Stimulated activated CD8-positive, alpha-beta memory T cell treated with anti-CD3 and anti-CD28 coated beads, Interleukin-12 subunit alpha, Interleukin-12 subunit beta, amount 100 ng/mL, for 24 hours (primary cell): ENCODE measurements around the gene SIK3.
"Not testable (repeated sequence)": the region's sequence is repeated elsewhere in the genome, so short reads cannot be mapped to it uniquely, and the experiment has no call there.

ENCODE experiments used
- DNase-seq: peaks from one replicate; pipeline ENCODE4 v3.0.0-alpha.2; 2020; ENCODE audit errors: extremely low read depth

SIK3 gene

GRCh38 chr11:117045956-117046355 lies 52.3 kb downstream of the SIK3 start:
- no peak for DNase-seq

DNA sequence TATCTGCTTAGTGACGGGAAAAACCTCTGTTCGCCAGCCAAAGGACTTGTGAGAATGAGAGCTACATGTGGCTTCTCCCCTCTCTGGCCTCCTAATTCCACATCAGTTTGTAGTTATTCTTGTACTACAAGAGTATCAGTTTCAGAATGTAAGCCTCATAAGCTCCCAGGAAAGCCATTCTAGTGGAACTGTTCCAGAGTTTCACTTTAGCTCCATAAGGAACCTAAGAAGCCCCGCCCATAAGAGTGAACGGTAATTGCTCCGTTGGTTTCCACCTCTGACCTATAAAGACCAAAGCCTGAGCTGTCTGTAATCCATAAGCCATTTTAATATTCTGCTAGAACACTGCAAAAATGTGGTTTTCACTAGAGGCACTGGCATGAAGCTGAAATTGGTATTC lies 53.0 kb downstream of the SIK3 start:
- DNase-seq: no peak

DNA sequence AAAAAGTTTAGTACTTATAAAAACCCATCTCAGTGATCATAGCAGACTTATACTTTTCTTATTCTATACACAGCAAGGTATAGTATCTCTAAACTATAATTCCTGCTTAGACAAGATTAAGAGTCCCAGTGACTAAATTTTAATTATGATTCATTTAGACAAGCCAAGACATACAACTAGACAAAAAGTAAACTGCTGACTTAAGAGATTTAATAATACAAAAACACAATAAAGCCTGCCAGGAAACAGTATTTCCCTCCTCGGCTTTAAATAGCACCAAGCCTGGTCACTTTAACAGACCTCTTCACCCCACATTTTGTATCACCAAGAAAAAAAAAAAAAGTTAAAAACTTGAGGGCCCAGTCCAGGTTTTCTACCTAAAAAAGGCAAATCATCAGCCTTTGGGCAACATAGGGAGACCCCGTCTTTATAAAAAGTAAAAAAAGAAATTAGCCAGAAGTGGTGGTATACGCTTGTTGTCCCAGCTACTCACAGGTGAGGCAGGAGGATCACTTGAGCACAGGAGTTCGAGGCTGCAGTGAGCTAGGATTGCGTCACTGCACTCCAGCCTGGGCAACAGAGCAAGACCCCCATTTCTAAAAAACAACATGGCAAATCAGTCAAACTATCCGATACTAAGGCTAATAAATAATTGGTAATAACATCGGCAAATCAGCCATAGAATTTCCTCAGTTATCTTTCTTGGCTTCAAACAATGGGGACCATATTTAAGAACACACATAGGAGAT lies 53.8 kb downstream of the SIK3 start:
- no peak for DNase-seq

DNA sequence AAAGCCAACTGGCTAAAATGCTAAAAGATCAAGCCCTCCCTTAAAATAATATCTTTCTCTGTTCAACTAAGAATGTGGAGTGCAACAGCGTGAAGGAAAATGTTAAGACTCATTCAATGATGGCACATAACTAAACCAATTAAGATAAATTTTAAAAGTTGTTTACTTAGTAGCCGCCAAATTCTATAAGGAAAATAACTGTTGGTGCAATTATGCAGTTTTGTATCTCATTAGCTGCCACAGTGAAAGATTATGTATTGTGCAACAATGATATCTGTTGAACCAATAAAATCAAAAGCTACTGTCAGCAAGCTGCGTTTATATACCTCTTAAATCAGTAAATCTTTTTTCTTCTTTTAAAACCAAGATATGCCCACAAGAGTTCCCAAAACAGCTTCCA lies 55.5 kb downstream of the SIK3 start:
- DNase-seq: no peak

GRCh38 chr11:117039900-117040299 lies 58.3 kb downstream of the SIK3 start:
- DNase-seq: no peak

- DNase-seq: no peak
These were observed 59.0 kb downstream of the SIK3 start for GRCh38 chr11:117039270-117039669.

DNA sequence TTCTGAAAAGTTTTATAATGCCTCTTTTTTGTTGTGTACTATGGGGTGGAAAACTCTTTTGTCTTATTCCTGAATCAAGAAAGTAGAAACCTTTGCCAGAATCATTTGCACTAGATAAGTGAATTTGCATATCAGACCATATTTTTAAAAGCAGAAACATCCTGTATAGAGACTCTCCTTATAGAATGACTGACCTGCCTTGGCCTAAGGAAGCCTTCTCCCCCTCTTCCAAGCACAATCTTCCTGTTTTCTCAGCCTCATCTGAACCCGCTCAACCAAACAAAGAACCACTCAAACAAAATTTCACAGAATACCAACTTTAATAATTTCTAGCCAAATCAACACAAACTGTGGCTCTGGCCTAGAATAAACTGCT lies 60.3 kb downstream of the SIK3 start:
- DNase-seq: no peak

DNA sequence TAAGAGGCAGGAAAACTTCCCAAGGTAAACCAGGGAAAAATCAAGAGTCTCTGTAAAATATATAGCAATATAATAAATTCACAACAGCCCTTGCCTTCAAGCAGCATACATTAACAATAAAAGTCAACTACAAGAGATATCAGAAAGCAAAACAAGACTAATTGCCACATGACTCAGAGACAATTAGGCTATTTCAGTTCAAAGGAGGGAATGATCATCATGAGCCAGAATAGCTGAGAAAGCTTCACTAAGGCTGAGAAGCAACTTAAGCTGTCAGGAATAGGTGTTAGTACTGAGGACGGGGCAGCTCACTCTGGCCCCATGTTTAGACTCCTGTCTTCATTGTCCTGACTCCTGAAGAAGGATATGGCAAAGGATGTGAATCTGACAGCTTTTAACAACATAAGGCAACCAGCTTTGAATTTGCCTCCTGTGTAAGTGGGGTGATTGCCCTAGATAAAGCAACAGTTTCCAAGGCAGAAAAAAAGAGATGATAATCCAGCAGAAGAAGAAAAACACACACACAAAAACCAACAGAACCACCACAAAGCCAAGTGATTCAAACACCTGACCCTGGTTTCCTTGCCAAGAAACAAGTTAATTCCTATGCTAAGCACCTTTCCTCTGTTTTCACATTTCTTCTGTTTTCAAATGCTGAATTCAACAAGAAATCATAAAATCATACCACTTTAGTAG lies 60.8 kb downstream of the SIK3 start:
- no peak for DNase-seq

DNA sequence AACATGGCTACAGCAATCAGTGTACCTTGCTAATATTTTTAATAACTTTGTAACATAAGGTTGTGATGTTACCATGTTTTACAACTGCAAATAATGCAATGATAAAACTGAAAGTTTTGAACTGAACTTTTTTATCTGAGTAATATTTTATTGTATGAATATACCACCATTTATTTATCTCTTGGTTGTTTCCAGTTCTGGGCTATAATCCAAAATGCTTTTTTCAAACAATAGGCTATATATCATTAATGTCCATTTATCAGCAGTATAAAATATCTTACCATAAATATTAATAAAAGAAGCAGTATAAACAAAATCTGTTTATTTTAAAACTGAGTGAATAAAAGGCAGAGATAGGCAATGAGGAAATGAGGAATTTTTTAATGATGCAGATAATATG lies 63.3 kb downstream of the SIK3 start:
- DNase-seq: no peak

DNA sequence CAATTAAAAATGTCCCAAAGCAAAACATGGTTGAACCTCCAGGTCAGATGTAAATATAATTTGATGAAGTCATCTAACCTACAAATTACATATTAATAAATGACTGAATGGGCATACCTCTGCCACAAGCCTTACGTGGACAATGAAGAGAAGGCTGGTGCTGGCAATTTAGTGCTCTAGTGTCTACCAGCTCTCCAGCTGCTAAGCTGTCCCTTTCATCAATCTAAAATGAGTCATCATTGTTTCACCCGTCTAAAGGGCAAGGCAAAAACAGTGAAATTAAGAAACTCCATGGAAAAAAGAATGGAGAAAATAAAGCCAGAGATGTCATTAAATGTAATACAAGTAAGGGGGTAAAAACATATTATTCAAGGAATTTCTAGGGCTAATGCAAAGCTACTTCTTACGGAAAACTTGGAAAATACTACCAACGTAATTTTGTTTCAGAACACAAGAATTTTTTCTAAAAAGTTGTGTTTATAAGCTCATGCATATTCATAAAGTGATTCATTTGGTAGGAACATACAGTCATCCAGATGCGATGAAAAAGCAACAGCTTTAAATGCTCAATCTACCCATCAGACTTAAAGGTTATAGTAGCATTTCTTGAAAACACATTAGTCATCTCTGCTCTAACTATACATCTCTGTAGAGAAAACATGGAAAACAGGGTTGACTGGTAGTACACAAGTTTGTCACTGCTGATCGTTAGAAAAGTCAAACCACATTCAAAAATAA lies 71.5 kb downstream of the SIK3 start:
- no peak for DNase-seq

GRCh38 chr11:117023707-117024106 lies 74.5 kb downstream of the SIK3 start:
- not testable (repeated sequence) for DNase-seq

- DNase-seq: no peak
These were observed 75.0 kb downstream of the SIK3 start for GRCh38 chr11:117023178-117023577.

DNA sequence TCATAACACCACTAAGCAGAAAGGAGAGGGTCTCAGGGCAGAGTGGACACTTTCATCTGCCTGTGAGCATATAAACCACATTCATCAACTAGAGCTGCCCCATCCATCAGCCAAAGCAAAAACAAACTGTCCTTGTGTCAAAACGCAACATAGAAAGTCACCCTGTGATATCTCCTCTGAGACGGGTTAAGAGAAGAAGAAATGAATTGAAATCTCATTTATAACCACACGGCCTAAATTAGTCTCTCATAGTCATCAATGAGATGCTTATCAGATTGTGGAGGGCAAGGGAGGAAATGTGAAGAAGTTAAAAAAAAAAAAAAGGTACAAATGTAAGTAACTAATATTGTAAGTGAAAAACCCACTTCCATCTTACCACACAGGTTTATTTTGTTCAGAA lies 75.7 kb downstream of the SIK3 start:
- DNase-seq: no peak

GRCh38 chr11:117020869-117021564 lies 77.2 kb downstream of the SIK3 start:
- DNase-seq: no peak

DNA sequence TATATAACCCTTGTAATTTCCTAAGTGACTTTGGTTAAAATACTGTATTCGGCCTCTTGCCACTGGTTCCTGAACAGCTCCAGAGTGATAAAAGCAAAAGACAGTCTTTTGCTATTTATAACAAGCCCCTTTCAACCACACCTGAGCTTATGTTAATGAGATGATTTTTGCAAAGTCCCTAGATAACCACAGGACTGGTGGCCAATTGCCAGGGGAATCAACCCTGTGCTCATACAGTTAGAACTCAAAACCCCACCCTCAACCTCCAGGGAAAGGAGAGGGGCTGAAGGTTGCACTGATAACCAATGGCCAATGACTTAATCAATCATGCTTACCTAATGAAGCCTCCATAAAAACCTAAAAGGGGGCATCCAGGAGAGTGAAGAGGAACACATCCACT lies 77.9 kb downstream of the SIK3 start:
- no peak for DNase-seq

- DNase-seq: no peak
These were observed 78.4 kb downstream of the SIK3 start for GRCh38 chr11:117019871-117020270.

GRCh38 chr11:117017456-117017855 lies 80.8 kb downstream of the SIK3 start:
- no peak for DNase-seq

DNA sequence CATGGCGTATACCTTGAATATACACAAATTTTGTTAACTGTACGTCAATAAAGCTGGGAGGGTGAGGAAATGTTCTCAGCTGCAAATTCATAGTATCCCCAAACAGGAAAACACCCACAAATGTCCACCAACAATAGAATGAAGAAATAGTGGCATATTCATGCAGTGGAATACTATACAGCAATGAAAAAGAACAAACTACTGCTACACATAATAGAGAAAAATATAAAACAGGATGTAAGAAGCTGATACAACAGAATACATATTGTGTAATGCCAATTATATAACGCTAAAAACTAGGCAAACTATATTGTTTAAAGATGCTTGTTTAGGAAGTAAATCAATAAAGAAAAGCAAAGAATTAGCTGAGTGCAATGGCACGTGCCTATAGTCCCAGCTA lies 81.5 kb downstream of the SIK3 start:
- no peak for DNase-seq

DNA sequence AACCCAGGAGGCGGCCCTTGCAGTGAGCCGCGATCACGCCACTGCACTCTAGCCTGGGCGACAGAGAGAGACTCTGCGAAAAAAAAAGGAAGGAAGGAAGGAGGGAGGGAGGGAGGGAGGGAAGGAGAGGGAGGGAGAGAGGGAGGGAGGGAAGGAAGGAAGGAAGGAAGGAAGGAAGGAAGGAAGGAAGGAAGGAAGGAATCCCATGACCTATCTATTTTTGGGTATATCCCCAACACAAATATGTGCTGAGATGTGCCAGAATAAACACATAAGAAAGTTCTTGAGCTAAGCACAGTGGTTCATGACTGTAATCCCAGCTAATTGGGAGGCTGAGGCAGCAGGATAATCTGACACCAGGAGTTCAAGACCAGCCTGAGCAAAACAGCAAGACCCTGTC lies 82.0 kb downstream of the SIK3 start:
- no peak for DNase-seq

- DNase-seq: no peak
These were observed 86.7 kb downstream of the SIK3 start for GRCh38 chr11:117011541-117011898.

DNA sequence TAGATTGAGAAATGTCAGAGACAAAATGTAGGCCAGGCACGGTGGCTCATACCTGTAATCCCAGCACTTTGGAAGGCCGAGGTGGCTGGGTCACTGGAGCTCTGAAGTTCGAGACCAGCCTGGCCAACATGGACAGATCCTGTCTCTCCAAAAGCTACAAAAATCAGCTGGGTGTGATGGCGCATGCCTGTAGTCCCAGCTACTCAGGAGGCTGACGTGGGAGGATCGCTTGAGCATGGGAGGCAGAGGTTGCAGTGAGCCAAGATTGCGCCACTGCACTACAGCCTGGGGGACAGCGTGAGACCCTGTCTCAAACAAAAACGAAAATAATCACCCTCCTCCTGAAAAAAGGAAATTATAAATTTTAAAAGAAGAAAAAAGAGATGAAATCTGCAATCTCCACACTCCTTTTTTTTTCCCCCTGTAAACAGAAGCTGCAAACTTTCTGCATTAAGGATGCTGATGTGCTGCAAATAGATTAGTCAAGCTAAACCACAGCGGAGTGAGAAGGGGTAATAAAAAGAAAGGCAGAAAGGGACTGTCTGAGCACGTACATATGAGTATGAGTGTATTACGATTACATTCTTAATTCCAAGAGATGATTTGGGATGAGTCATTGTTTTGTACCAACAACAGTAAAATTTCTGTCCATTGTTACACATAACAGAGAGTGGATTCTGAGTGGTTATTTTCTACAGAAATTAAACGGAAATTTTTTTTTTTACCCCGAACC lies 87.3 kb downstream of the SIK3 start:
- no peak for DNase-seq
